WTC11 (cell line): ENCODE measurements around the gene GALNT3.

ENCODE experiments used
- CTCF ChIP-seq: fragments of 200-600 bp; IDR thresholded peaks from 2 replicates; pipeline ENCODE4 v1.8.0; 2022; ENCODE audit warnings: antibody characterized with exemption
- OVOL2 ChIP-seq: fragments of 250-450 bp; sonication (Bioruptor Pico); IDR thresholded peaks from 2 replicates; pipeline ENCODE4 v1.9.0; 2021; ENCODE audit warnings: mild to moderate bottlenecking, borderline replicate concordance
- SP1 ChIP-seq: sonication (generic); formaldehyde crosslinking; conservative IDR thresholded peaks from 2 replicates; pipeline ENCODE4 v1.8.1; 2022; ENCODE audit warnings: missing genetic modification reagents
- TF ChIP-seq, protein P1 (sequence below): sonication (generic); formaldehyde crosslinking; IDR thresholded peaks from 2 replicates; pipeline ENCODE4 v1.8.0; 2022; ENCODE audit warnings: mild to moderate bottlenecking, missing genetic modification reagents

GRCh38 chr2:165787334-165787733 lies 6.7 kb downstream of the GALNT3 start:
- TF ChIP-seq CTCF: no peak
- TF ChIP-seq OVOL2: no peak
- no peak for TF ChIP-seq SP1 (CRISPR knock-in tag)
- TF ChIP-seq, protein P1, sequence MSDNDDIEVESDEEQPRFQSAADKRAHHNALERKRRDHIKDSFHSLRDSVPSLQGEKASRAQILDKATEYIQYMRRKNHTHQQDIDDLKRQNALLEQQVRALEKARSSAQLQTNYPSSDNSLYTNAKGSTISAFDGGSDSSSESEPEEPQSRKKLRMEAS (CRISPR knock-in tag): no peak
